DOHH2 (cell line): ENCODE data around the gene TTC12.

ENCODE experiments used
- EZH2phosphoT487 ChIP-seq: fragments of 200-600 bp; sonication (generic); IDR thresholded peaks from 2 replicates; pipeline ENCODE4 v1.6.1; 2017; ENCODE audit warnings: borderline replicate concordance, mild to moderate bottlenecking, antibody characterized with exemption, low read length, moderate library complexity, mixed read lengths
- TF ChIP-seq, protein P1 (sequence below): fragments of 200-600 bp; sonication (generic); IDR thresholded peaks from one replicate; pipeline ENCODE4 v1.5.1; 2014; ENCODE audit warnings: antibody characterized with exemption, mild to moderate bottlenecking, low read depth, low read length; ENCODE audit not compliant: poor library complexity, severe bottlenecking

DNA sequence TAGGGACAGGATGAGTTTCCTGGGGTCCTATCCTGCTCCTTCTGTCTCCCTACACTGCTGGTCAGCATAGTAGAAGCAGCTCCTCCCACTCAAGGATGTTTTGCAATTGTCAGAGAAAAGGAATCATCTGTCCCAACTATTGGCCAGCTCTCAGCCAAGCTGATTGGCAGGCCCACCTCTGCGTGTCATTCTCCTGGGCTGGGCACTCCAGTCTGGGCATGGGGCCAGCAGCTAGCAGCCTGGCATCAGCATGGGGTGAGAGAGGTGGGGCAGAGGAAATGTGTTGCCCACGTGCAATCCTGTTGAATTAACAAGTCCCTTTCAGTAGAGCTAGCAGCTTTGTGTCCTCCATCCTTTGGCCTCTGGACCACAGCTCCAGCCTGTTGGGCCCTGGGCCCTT is 87.3 kb downstream of the TTC12 start:
- TF ChIP-seq, protein P1, sequence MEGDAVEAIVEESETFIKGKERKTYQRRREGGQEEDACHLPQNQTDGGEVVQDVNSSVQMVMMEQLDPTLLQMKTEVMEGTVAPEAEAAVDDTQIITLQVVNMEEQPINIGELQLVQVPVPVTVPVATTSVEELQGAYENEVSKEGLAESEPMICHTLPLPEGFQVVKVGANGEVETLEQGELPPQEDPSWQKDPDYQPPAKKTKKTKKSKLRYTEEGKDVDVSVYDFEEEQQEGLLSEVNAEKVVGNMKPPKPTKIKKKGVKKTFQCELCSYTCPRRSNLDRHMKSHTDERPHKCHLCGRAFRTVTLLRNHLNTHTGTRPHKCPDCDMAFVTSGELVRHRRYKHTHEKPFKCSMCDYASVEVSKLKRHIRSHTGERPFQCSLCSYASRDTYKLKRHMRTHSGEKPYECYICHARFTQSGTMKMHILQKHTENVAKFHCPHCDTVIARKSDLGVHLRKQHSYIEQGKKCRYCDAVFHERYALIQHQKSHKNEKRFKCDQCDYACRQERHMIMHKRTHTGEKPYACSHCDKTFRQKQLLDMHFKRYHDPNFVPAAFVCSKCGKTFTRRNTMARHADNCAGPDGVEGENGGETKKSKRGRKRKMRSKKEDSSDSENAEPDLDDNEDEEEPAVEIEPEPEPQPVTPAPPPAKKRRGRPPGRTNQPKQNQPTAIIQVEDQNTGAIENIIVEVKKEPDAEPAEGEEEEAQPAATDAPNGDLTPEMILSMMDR = no peak
- no peak for TF ChIP-seq EZH2phosphoT487
